Astrocyte of the spinal cord (primary cell): ENCODE data around the gene FAM47E.

Source experiments
- DNase-seq: peaks from one replicate; pipeline ENCODE4 v3.0.0; 2011; ENCODE audit warnings: low read depth, low spot score
- H3K4me3 ChIP-seq: 2 replicates; pipeline ENCODE4 v1.5.1; 2011; ENCODE audit warnings: low read depth, mild to moderate bottlenecking, low read length, moderate library complexity
- CTCF ChIP-seq: IDR thresholded peaks from 2 replicates; pipeline ENCODE4 v1.5.1; 2012; ENCODE audit warnings: low read depth, mild to moderate bottlenecking, low read length, inconsistent platforms
- in situ Hi-C: cut with HindIII; loops from 2 replicates; pipeline ENCODE4 v1.10.0; 2017; ENCODE audit warnings: low sequenced_read_pairs

Gene FAM47E

DNA sequence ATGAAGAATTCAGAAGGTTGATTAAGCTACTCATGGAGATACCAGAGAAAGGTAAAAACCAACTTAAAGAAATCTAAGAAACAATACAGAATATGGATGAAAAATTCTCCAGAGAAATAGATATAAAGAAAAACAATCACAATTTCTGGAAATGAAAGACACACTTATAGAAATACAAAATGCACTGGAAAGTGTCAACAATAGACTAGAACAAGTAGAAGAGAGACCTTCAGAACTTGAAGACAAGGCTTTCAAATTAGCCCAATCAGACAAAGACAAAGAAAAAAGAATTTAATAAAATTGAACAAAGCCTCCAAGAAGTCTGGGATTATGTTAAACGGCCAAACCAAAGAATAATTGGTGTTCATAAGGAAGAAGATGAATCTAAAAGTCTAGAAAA is 64.6 kb downstream of the FAM47E start:
- in situ Hi-C loops: no loop called here
- no peak overlapping the region for H3K4me3 ChIP-seq
- TF ChIP-seq CTCF: no peak
- no peak for DNase-seq

GRCh38 chr4:76322236-76322635 is 70.7 kb downstream of the FAM47E start:
- in situ Hi-C loops: no loop called here
- no peak overlapping the region for H3K4me3 ChIP-seq
- TF ChIP-seq CTCF: no peak
- no peak for DNase-seq

GRCh38 chr4:76325072-76325471 is 73.6 kb downstream of the FAM47E start:
- no peak for DNase-seq
- no peak for TF ChIP-seq CTCF
- in situ Hi-C loops: no loop called here
- H3K4me3 ChIP-seq: no peak overlapping the region

- no peak for TF ChIP-seq CTCF
- in situ Hi-C loops: no loop called here
- no peak for DNase-seq
- H3K4me3 ChIP-seq: no peak overlapping the region
Observed at GRCh38 chr4:76326515-76326914, 75.0 kb downstream of the FAM47E start.
